ENCODE results near the gene TBC1D9B. TPM values are rescaled to one million over a fixed set of nuclear protein-coding genes. Genes with fewer than 3 reads are reported as not detected.

TBC1D9B gene
- total and polyA plus RNA-seq, 2 of the 13 experiments (the other 11 are each of a cell fraction or from before 2014, with no cell fraction given), result 35.0 to 50.0 TPM

GRCh38 chr5:179907556-179908324, at the start of gene TBC1D9B (continued):
- TF ChIP-seq SRSF9 (IDR thresholded peaks at IDR 0.05; ENCODE audit: borderline replicate concordance, insufficient read depth, low read depth, low read length, poor library complexity, severe bottlenecking), result no peak
- no peak for TF ChIP-seq ETV5 (CRISPR knock-in tag; IDR thresholded peaks at IDR 0.05; ENCODE audit: borderline replicate concordance)
- TF ChIP-seq HOXA9 (CRISPR knock-in tag; IDR thresholded peaks at IDR 0.05; ENCODE audit: borderline replicate concordance), result 0 out of 2 replicates have a peak, but pooled peaks have one; percentile 45
- no peak for TF ChIP-seq ZNF224 (CRISPR knock-in tag; IDR thresholded peaks at IDR 0.05)
- peak; percentile 94 for TF ChIP-seq PRDM15 (CRISPR knock-in tag; IDR thresholded peaks at IDR 0.05)
- peak; percentile 67; the same call in 1 of the 2 replicates for TF ChIP-seq YEATS4 (CRISPR knock-in tag; IDR thresholded peaks at IDR 0.05; ENCODE audit: borderline replicate concordance)
- no peak for TF ChIP-seq NCOA5 (CRISPR knock-in tag; IDR thresholded peaks at IDR 0.05)
- no peak for TF ChIP-seq ZNF260 (CRISPR knock-in tag; IDR thresholded peaks at IDR 0.05; ENCODE audit: borderline replicate concordance, low read depth)
- TF ChIP-seq DZIP1 (CRISPR knock-in tag; IDR thresholded peaks at IDR 0.05), result no peak
- no peak for TF ChIP-seq ZBTB49 (CRISPR knock-in tag; IDR thresholded peaks at IDR 0.05; ENCODE audit: borderline replicate concordance)
- TF ChIP-seq ZBTB43 (CRISPR knock-in tag; conservative IDR thresholded peaks at IDR 0.05), result 0 out of 2 replicates have a peak, but pooled peaks have one; percentile 24
- TF ChIP-seq ARID4A (CRISPR knock-in tag; IDR thresholded peaks at IDR 0.05; ENCODE audit: borderline replicate concordance), result peak; percentile 43; the same call in 1 of the 2 replicates

All from HepG2 (cell line).